CD14-positive monocyte (primary cell): ENCODE measurements around the gene TMEM250. TPM values are rescaled to one million over a fixed set of nuclear protein-coding genes. Genes with fewer than 3 reads are reported as not detected.
A peak's percentile ranks its signal among the peaks of the same experiment; 100 is the strongest.

ENCODE experiments used
- DNase-seq, 3 donors: peaks; one replicate each; pipeline ENCODE4 v3.0.0-alpha.2; 2011 to 2022
- H2AFZ ChIP-seq: 2 replicates; pipeline ENCODE4 v1.6.0; 2012; ENCODE audit warnings: mild to moderate bottlenecking, low read depth, low read length, inconsistent platforms; ENCODE audit not compliant: insufficient read depth, poor library complexity, severe bottlenecking
- H3K27ac ChIP-seq, 2 donors: 1 replicate in 1 of 2; 2 replicates in 1 of 2; pipeline ENCODE4 v1.5.1; 2012 to 2013; ENCODE audit warnings: low read length in 2 of 2, control low read depth in 1 of 2, inconsistent platforms in 1 of 2, low read depth in 1 of 2, mild to moderate bottlenecking in 1 of 2
- H3K27me3 ChIP-seq, 2 donors: one replicate each; pipeline versions ENCODE4 v1.6.0 to v1.6.1; 2011 to 2013; ENCODE audit warnings: low read length in 2 of 2; ENCODE audit not compliant: control insufficient read depth in 2 of 2, insufficient read depth in 2 of 2
- H3K36me3 ChIP-seq, 2 donors: replicated peaks in 1 of 2; 1 replicate in 1 of 2; 2 replicates in 1 of 2; pipeline versions ENCODE4 v1.5.1 to v1.6.1; 2012 to 2013; ENCODE audit warnings: low read length in 2 of 2, control low read depth in 1 of 2, inconsistent platforms in 1 of 2, mild to moderate bottlenecking in 1 of 2; ENCODE audit not compliant: insufficient read depth in 2 of 2, control insufficient read depth in 1 of 2
- H3K4me1 ChIP-seq, 2 donors: 1 replicate in 1 of 2; 2 replicates in 1 of 2; pipeline versions ENCODE4 v1.5.1 to v1.6.1; 2012 to 2013; ENCODE audit warnings: low read length in 2 of 2, control low read depth in 1 of 2, inconsistent platforms in 1 of 2, mild to moderate bottlenecking in 1 of 2, moderate library complexity in 1 of 2; ENCODE audit not compliant: insufficient read depth in 2 of 2, control insufficient read depth in 1 of 2
- H3K4me2 ChIP-seq: replicated peaks from 2 replicates; pipeline ENCODE3; 2012; ENCODE audit warnings: low read length, moderate library complexity, mild to moderate bottlenecking; ENCODE audit not compliant: poor library complexity, severe bottlenecking; ENCODE audit errors: extremely low read depth
- H3K4me3 ChIP-seq, 3 experiments: fragments of 200-600 bp in 1 of 3; sonication (generic) in 1 of 3; replicated peaks in 1 of 3; 1 replicate in 2 of 3; 2 replicates in 1 of 3; pipeline ENCODE4 v1.5.1; 2011 to 2013; ENCODE audit warnings: low read length in 3 of 3, mild to moderate bottlenecking in 3 of 3, control low read depth in 2 of 3, low read depth in 2 of 3, inconsistent platforms in 1 of 3, moderate library complexity in 1 of 3
- H3K79me2 ChIP-seq: 2 replicates; pipeline ENCODE4 v1.6.0; 2012; ENCODE audit warnings: mild to moderate bottlenecking, control low read depth, inconsistent platforms, low read length, moderate library complexity; ENCODE audit not compliant: insufficient read depth
- H3K9ac ChIP-seq: 2 replicates; pipeline ENCODE4 v1.6.0; 2017; ENCODE audit warnings: low read length, mild to moderate bottlenecking; ENCODE audit not compliant: insufficient read depth, poor library complexity, severe bottlenecking
- H3K9me3 ChIP-seq, 2 donors: replicated peaks in 1 of 2; 1 replicate in 1 of 2; 2 replicates in 1 of 2; pipeline versions ENCODE4 v1.5.1 to v1.6.1; 2012 to 2013; ENCODE audit warnings: low read length in 2 of 2, control low read depth in 1 of 2; ENCODE audit not compliant: control insufficient read depth in 1 of 2, insufficient read depth in 1 of 2
- H4K20me1 ChIP-seq: 2 replicates; pipeline ENCODE4 v1.6.0; 2012; ENCODE audit warnings: mild to moderate bottlenecking, low read length, control low read depth, moderate library complexity; ENCODE audit not compliant: insufficient read depth
- H3K27ac Mint-ChIP-seq, 7 donors: one replicate each; pipeline ENCODE4 v1.8.0; 2020; ENCODE audit warnings: mild to moderate bottlenecking in 7 of 7, mixed read lengths in 7 of 7, moderate library complexity in 6 of 7, inconsistent platforms in 2 of 7
- H3K27me3 Mint-ChIP-seq, 3 donors: one replicate each; pipeline ENCODE4 v1.8.0; 2021 to 2022; ENCODE audit warnings: low read depth in 3 of 3, mild to moderate bottlenecking in 3 of 3, mixed read lengths in 3 of 3, moderate library complexity in 3 of 3, inconsistent platforms in 1 of 3
- H3K36me3 Mint-ChIP-seq, 2 donors: one replicate each; pipeline ENCODE4 v1.8.0; 2020; ENCODE audit warnings: mixed read lengths in 2 of 2, inconsistent platforms in 1 of 2, mild to moderate bottlenecking in 1 of 2
- H3K4me1 Mint-ChIP-seq: one replicate; pipeline ENCODE4 v1.8.0; 2020; ENCODE audit warnings: mild to moderate bottlenecking, mixed read lengths
- H3K4me3 Mint-ChIP-seq, 2 donors: one replicate each; pipeline ENCODE4 v1.8.0; 2020; ENCODE audit warnings: mild to moderate bottlenecking in 2 of 2, mixed read lengths in 2 of 2, moderate library complexity in 1 of 2
- H3K9me3 Mint-ChIP-seq, 7 donors: one replicate each; pipeline ENCODE4 v1.8.0; 2020 to 2022; ENCODE audit warnings: mixed read lengths in 7 of 7, mild to moderate bottlenecking in 6 of 7, moderate library complexity in 6 of 7, inconsistent platforms in 2 of 7
- WGBS: methylation state at CpG from one replicate; pipeline ENCODE4 v1.1.5; 2013; ENCODE audit warnings: missing lambda C conversion rate; ENCODE audit not compliant: insufficient coverage; 5-methylcytosine and 5-hydroxymethylcytosine counted together
- intact Hi-C, 2 donors: fragments of 100-400 bp; cut with micrococcal nuclease; formaldehyde crosslinking; loops; one replicate each; pipeline versions ENCODE4 v1.15.0 to v1.15.1; 2023
- polyA plus RNA-seq, 3 donors: library from polyadenylated mRNA; depleted of rRNA in 1 of 3; unstranded in 2 of 3; stranded (reverse) in 1 of 3; fragments of 300-500 nt in 2 of 3; fragments of >200 nt in 1 of 3; fragmentation: Illumina TruSeq in 2 of 3; gene quantifications; 1 replicate in 2 of 3; 2 replicates in 1 of 3; pipeline ENCODE4 v1.2.3, GENCODE V29; 2012 to 2021
- TF ChIP-seq, protein P1 (sequence below): fragments of 200-600 bp; IDR thresholded peaks from one replicate; pipeline ENCODE4 v1.8.0; 2022; ENCODE audit warnings: antibody characterized with exemption, mild to moderate bottlenecking

Gene TMEM250
- polyA plus RNA-seq, 3 donors, result 11.0 to 38.0 (median 30.9) TPM

DNA sequence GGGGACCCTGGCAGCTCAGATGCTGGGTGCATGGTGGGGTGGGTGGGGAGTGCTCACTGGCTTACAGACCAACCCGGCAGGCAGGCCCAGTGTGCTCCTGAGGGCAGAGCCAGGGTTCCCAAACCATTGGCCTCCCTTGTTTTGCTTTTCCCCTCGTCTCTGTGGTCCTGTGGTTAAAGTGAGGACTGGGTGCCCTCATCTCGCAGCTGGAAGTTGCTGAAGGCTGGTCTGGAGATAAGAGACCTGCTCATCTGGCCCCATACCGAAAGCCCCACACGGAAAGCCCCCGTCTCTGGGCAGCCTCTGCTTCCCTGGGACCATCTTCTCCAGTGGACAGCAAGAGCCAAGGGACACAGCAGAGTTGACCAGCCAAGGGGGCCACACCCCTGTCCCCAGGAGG is 13.8 kb downstream of the TMEM250 start:
- Mint-ChIP-seq H3K27me3 (peaks cover 32 to 55% (median 42%) of the 10 kb centered on the region in 3 donors), H3K4me3 (peak overlapping the region in 1 of 2 donors; percentile 28), H3K9me3 (peaks cover 0 to 3% (median 0%) of the 10 kb centered on the region in 7 donors), H3K36me3 (peaks cover 0 to 12% of the 10 kb centered on the region in 2 donors), H3K27ac (no peak overlapping the region), H3K4me1 (peaks cover 44% of the 10 kb centered on the region)
- H3K36me3 ChIP-seq, result no peaks in the 10 kb centered on the region
- H3K9ac ChIP-seq, result no peak overlapping the region
- no peak for DNase-seq
- H3K79me2 ChIP-seq, result no peaks in the 10 kb centered on the region
- H2AFZ ChIP-seq, result no peak overlapping the region
- peak overlapping the region; percentile 30 for H3K4me2 ChIP-seq
- peaks cover 12% of the 10 kb centered on the region for H4K20me1 ChIP-seq
- no peak overlapping the region for H3K27ac ChIP-seq
- intact Hi-C loops, result loop anchor here in 1 of 2 donors (5.0 kb wide), 1 partner anchor 58 kb away; no protein-coding TSS in a partner anchor
- peaks cover 0 to 26% of the 10 kb centered on the region in 2 donors for H3K27me3 ChIP-seq
- no peaks in the 10 kb centered on the region for H3K9me3 ChIP-seq
- 29% methylated on average over 5 of the region's 6 CpGs for WGBS
- TF ChIP-seq, protein P1, sequence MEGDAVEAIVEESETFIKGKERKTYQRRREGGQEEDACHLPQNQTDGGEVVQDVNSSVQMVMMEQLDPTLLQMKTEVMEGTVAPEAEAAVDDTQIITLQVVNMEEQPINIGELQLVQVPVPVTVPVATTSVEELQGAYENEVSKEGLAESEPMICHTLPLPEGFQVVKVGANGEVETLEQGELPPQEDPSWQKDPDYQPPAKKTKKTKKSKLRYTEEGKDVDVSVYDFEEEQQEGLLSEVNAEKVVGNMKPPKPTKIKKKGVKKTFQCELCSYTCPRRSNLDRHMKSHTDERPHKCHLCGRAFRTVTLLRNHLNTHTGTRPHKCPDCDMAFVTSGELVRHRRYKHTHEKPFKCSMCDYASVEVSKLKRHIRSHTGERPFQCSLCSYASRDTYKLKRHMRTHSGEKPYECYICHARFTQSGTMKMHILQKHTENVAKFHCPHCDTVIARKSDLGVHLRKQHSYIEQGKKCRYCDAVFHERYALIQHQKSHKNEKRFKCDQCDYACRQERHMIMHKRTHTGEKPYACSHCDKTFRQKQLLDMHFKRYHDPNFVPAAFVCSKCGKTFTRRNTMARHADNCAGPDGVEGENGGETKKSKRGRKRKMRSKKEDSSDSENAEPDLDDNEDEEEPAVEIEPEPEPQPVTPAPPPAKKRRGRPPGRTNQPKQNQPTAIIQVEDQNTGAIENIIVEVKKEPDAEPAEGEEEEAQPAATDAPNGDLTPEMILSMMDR, result no peak
- peak overlapping the region in 1 of 3 experiments; percentile 1 for H3K4me3 ChIP-seq
- H3K4me1 ChIP-seq, result peaks cover 39 to 53% of the 10 kb centered on the region in 2 donors

DNA sequence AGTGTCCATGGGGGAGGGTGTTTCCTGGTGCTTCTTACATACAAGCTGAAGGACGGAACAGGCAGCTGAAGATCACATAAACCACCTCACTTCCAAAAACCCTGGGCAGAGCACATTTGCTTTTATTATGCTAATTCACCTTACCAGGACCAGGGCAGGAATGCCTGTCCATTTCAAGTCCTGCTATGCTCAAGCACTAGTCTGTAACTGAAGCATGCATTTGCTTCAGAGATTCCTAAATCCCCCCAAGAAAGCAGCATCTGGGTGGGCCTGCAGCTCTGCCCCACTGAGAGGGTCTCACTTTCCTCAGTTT is 14.2 kb downstream of the TMEM250 start:
- intact Hi-C loops, result no loop called here
- TF ChIP-seq, protein P1, result no peak
- Histone ChIP-seq H3K4me1 (peaks cover 35 to 48% of the 10 kb centered on the region in 2 donors), H3K27ac (no peak overlapping the region), H3K36me3 (no peaks in the 10 kb centered on the region), H3K4me3 (no peak overlapping the region), H3K4me2 (no peak overlapping the region), H2AFZ (no peak overlapping the region), H4K20me1 (peaks cover 12% of the 10 kb centered on the region), H3K79me2 (no peaks in the 10 kb centered on the region), H3K9ac (no peak overlapping the region), H3K27me3 (peaks cover 0 to 26% of the 10 kb centered on the region in 2 donors), H3K9me3 (no peaks in the 10 kb centered on the region)
- Mint-ChIP-seq H3K4me3 (no peak overlapping the region), H3K36me3 (peaks cover 0 to 12% of the 10 kb centered on the region in 2 donors), H3K4me1 (peaks cover 42% of the 10 kb centered on the region), H3K27me3 (peaks cover 32 to 58% (median 42%) of the 10 kb centered on the region in 3 donors), H3K9me3 (peaks cover 0 to 3% (median 0%) of the 10 kb centered on the region in 7 donors), H3K27ac (no peak overlapping the region)
- 60% methylated on average over 1 of the region's 1 CpG for WGBS
- no peak for DNase-seq
